Right atrium auricular region (tissue), 2 donors: Measurements from ENCODE around the gene ZNF705A. TPM values are rescaled to one million over a fixed set of nuclear protein-coding genes. Genes with fewer than 3 reads are reported as not detected.
"Not testable (repeated sequence)": the region's sequence is repeated elsewhere in the genome, so short reads cannot be mapped to it uniquely, and the experiment has no call there.

Source experiments
- DNase-seq: peaks from one replicate; pipeline ENCODE4 v3.0.0-alpha.2; 2019; ENCODE audit warnings: low spot score
- H3K27ac ChIP-seq, 2 donors: fragments of 200-600 bp; sonication (generic); 1 replicate in 1 of 2; 2 replicates in 1 of 2; pipeline ENCODE4 v1.5.1; 2016 to 2019
- H3K27me3 ChIP-seq, 2 donors: fragments of 200-600 bp; sonication (generic); one replicate each; pipeline versions ENCODE4 v1.5.1 to v1.6.0; 2017 to 2019
- H3K36me3 ChIP-seq: fragments of 200-600 bp; sonication (generic); one replicate; pipeline ENCODE4 v1.5.1; 2016
- H3K4me1 ChIP-seq, 2 donors: fragments of 200-600 bp; sonication (generic); one replicate each; pipeline versions ENCODE4 v1.5.1 to v1.6.0; 2017 to 2019
- H3K4me3 ChIP-seq, 2 donors: fragments of 200-600 bp; sonication (generic); 1 replicate in 1 of 2; 2 replicates in 1 of 2; pipeline ENCODE4 v1.5.1; 2017 to 2019; ENCODE audit warnings: mild to moderate bottlenecking in 1 of 2, moderate library complexity in 1 of 2
- H3K9me3 ChIP-seq, 2 donors: fragments of 200-600 bp; sonication (generic); one replicate each; pipeline ENCODE4 v1.5.1; 2019
- total RNA-seq, 2 donors: library from RNA; depleted of rRNA; stranded (reverse); fragments of >200 nt; gene quantifications; one replicate each; pipeline ENCODE4 v1.1.0, GENCODE V29; 2016
- TF ChIP-seq, protein P1 (sequence below), 2 donors: fragments of 200-600 bp; sonication (generic); IDR thresholded peaks; one replicate each; pipeline ENCODE4 v1.5.1; 2019; ENCODE audit warnings: antibody characterized with exemption in 2 of 2

The ZNF705A gene
- total RNA-seq, 2 donors from 2014 or later = not detected

DNA sequence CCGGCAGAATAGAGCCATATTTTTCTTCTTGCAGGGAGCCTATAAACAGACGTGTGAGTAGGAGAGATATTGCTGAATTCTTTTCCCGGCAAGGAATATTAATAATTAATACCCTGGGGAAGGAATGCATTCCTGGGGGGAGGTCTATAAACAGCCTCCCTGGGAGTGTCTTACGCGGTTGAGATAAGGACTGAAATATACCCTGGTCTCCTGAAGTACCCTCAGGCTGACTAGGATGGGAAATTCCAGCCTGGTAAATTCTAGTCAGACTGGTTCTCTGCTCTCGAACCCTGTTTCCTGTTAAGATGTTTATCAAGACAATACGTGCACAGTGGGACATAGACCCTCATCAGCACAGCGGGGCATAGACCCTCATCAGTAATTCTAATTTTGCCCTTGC is 15.2 kb upstream of the ZNF705A start:
- not testable (repeated sequence) for H3K27ac ChIP-seq, DNase-seq, H3K4me3 ChIP-seq, H3K4me1 ChIP-seq, H3K36me3 ChIP-seq, H3K27me3 ChIP-seq
- H3K9me3 ChIP-seq = peaks cover 0 to 10% of the 10 kb centered on the region in 2 donors

DNA sequence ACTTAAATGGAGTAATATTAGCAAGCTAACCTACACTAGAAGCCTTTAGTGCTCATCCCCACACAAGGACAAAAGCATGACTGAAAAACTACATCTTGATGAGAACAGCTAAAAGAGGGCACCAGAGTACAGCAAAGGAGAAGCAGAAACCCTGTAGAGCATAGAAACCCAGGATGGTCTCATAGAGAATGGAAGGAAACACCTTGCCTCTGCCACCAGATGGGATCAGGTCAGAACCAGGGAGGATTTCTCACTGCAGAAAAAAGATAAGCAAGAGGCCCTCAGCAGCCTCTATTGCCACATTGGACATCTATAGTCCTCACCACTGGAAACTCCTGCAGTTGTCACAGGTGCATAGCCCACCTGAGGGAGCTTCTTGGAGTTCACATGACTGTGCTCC is 13.6 kb upstream of the ZNF705A start:
- H3K36me3 ChIP-seq = no peaks in the 10 kb centered on the region
- TF ChIP-seq, protein P1, sequence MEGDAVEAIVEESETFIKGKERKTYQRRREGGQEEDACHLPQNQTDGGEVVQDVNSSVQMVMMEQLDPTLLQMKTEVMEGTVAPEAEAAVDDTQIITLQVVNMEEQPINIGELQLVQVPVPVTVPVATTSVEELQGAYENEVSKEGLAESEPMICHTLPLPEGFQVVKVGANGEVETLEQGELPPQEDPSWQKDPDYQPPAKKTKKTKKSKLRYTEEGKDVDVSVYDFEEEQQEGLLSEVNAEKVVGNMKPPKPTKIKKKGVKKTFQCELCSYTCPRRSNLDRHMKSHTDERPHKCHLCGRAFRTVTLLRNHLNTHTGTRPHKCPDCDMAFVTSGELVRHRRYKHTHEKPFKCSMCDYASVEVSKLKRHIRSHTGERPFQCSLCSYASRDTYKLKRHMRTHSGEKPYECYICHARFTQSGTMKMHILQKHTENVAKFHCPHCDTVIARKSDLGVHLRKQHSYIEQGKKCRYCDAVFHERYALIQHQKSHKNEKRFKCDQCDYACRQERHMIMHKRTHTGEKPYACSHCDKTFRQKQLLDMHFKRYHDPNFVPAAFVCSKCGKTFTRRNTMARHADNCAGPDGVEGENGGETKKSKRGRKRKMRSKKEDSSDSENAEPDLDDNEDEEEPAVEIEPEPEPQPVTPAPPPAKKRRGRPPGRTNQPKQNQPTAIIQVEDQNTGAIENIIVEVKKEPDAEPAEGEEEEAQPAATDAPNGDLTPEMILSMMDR (IDR thresholded peaks at IDR 0.05) = no peak
- H3K27ac ChIP-seq = no peak overlapping the region
- peaks cover 0 to 7% of the 10 kb centered on the region in 2 donors for H3K4me1 ChIP-seq
- no peak overlapping the region for H3K4me3 ChIP-seq
- H3K9me3 ChIP-seq = peaks cover 0 to 10% of the 10 kb centered on the region in 2 donors
- DNase-seq = no peak
- H3K27me3 ChIP-seq = no peaks in the 10 kb centered on the region

DNA sequence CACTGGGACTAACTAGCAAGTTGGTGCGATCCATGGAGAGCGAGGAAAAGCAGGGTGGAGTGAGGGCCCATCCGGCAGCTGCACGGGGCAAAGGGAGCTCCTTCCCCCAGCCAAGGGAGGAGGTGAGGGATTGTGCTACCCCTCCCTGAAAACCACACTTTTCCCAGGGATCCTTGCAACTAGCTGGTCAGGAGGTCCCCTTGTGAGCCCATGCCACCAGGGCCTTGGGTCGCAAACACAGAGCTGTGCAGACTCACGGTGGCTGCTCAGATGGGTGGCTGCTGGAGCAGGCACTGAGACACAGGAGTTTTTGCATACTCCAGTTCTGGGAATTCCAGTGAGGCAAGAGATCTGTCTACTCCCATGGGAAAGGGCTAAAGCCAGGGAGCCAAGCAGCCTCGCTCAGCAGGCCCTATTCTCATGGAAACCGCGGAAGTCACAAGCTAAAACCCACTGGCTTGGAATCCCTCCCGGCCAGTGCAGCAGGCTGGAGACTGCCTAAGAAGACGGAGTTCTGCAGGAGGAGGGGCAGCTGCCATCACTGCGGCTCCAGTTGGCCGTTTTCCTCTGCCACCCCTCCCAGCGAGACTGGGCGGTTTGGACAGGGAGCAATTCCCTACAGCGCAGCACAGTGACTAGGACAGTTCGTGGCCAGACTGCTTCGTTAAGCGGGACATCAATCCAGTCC is 10.9 kb upstream of the ZNF705A start:
- Histone ChIP-seq H3K36me3 (no peaks in the 10 kb centered on the region), H3K27me3 (no peaks in the 10 kb centered on the region), H3K9me3 (peaks cover 0 to 10% of the 10 kb centered on the region in 2 donors), H3K4me1 (peaks cover 0 to 7% of the 10 kb centered on the region in 2 donors), H3K27ac (peak overlapping the region in 1 of 2 donors; percentile 21), H3K4me3 (peak overlapping the region in 1 of 2 donors; percentile 14)
- DNase-seq = no peak
- TF ChIP-seq, protein P1 (IDR thresholded peaks at IDR 0.05) = no peak

DNA sequence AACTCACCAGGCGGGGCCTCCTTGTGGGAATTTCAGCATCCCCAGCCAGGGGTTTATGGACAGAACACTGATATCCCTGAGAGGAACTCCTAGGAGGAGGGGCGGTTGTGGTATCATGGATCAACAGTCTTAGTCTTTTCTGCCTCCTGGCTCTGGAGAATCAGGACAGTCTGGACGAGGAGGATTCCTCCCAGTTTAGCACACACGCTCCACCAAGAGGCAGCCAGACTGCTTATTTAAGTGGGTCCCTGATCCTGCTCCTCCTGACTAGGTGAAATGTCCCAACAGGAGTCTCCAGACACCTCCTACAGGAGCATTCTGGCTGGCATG is 10.4 kb upstream of the ZNF705A start:
- Histone ChIP-seq H3K9me3 (peaks cover 0 to 9% of the 10 kb centered on the region in 2 donors), H3K27ac (peak overlapping the region in 1 of 2 donors; percentile 21), H3K27me3 (no peaks in the 10 kb centered on the region), H3K4me1 (peaks cover 0 to 7% of the 10 kb centered on the region in 2 donors), H3K4me3 (peak overlapping the region in 1 of 2 donors; percentile 14), H3K36me3 (no peaks in the 10 kb centered on the region)
- TF ChIP-seq, protein P1 (IDR thresholded peaks at IDR 0.05) = no peak
- DNase-seq = no peak

DNA sequence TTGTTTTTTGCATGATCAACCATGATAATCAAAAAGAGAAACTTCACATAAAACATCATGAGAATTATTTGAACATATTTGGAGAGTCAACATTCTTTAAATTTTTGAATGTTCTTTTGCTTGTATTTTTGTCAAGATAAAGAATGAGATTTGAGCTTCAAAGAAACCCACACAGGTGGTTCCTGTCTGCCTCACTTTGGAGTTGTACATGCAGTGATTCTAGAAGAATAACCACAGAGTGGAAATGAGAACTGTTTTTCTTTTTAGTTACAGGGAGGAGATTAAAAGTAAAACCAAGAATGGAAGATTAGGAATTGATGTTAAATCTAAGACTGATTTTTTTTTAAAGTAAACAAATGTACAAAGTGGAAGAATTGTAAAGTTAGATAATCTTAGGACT is 2.3 kb upstream of the ZNF705A start:
- no peak overlapping the region for H3K27ac ChIP-seq
- no peaks in the 10 kb centered on the region for H3K27me3 ChIP-seq
- H3K36me3 ChIP-seq = no peaks in the 10 kb centered on the region
- no peak for DNase-seq
- H3K4me1 ChIP-seq = no peaks in the 10 kb centered on the region
- TF ChIP-seq, protein P1 (IDR thresholded peaks at IDR 0.05) = no peak
- no peak overlapping the region for H3K4me3 ChIP-seq
- no peaks in the 10 kb centered on the region for H3K9me3 ChIP-seq

DNA sequence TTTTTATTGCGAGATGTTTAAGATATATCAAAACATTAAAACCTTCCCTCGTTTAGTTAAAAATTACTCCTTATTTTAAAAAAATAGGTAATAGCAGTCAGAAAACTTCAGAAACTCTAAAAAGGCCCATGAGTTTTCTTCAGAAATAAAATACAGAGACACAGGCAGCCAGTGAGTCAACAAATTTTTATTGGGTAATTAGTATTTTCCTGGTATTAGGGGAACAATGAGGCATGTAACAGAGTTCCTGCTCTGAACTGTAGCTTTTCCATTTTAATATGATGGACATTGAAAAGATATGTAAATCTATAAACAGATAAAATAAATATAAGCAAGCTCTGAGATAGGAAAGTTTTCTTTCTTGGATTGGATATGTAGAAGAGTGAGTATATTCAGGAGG is 399 bp upstream of the ZNF705A start:
- H3K9me3 ChIP-seq = no peaks in the 10 kb centered on the region
- H3K4me3 ChIP-seq = no peak overlapping the region
- TF ChIP-seq, protein P1 (IDR thresholded peaks at IDR 0.05) = no peak
- no peak overlapping the region for H3K27ac ChIP-seq
- no peaks in the 10 kb centered on the region for H3K4me1 ChIP-seq
- no peak for DNase-seq
- H3K36me3 ChIP-seq = no peaks in the 10 kb centered on the region
- no peaks in the 10 kb centered on the region for H3K27me3 ChIP-seq
